ENCODE results near the gene IPO4.

The IPO4 gene

DNA sequence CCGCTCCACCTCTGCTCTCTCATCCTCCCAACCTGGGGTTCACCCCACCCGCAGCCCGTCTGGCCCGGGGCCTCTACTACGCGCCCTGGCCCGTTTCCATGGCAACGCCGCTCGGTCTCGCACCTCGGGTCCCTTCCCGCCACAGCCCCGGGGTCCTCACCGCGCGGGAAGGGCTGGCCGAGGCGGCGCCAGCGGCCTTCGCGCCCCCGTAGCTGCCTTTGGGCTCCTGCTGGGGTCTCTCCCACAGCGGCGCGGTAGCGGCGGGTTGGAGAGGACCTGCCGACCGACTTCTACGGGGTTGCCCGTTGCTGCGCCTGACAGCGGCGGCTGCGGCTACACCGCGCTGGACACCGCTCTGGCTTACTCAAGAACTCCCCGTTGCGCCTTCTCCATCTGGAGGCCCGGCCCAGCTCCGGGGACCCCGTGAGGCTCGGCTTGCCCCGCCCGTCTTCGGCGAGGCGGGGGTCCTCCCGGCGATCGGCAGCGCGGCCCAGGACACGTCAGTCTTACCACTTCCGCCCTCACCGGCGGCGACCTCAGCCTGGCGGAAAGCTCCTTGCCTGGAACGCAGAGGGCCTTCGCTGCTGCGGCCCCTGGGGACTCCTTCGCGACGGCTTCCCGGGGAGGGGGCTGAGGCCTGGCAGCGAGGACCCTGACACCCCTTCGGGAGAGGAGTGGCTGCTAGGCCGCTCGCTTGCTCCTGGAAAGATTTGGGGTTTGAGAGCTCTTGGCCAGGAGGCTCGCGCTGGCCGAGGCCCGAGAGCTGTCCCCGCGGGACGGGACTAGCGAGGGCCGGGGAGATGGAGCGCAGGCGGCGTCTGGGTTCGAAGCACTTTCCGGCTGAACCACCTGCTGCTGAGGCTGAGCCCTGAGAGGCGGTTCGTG lies 6.8 kb upstream of the IPO4 start, which contains the start of gene TM9SF1:
TSS of gene TM9SF1 (minus strand) at position 256 of the 885 bp plus-strand sequence. CDS start 422 bp downstream, outside the sequence.
- in situ Hi-C loops (cut with HindIII; ENCODE audit: low sequenced_read_pairs), result no loop called here

DNA sequence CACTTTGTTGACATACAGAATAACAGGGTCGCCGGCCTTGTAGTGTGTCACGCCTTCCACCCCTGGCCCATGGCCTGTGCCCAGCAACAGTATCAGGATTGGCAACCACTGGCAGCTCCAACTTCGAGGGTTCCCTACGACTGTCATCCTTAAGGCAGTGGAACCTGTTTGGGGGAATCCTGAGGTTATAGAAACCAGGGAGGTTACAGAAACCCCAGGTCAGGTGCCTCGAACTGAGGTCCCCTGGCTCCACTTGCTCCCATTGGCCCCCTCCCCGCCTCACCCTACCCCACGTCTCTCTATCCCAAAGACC lies 6.2 kb upstream of the IPO4 start:
- in situ Hi-C loops (cut with HindIII; ENCODE audit: low sequenced_read_pairs), result no loop called here

DNA sequence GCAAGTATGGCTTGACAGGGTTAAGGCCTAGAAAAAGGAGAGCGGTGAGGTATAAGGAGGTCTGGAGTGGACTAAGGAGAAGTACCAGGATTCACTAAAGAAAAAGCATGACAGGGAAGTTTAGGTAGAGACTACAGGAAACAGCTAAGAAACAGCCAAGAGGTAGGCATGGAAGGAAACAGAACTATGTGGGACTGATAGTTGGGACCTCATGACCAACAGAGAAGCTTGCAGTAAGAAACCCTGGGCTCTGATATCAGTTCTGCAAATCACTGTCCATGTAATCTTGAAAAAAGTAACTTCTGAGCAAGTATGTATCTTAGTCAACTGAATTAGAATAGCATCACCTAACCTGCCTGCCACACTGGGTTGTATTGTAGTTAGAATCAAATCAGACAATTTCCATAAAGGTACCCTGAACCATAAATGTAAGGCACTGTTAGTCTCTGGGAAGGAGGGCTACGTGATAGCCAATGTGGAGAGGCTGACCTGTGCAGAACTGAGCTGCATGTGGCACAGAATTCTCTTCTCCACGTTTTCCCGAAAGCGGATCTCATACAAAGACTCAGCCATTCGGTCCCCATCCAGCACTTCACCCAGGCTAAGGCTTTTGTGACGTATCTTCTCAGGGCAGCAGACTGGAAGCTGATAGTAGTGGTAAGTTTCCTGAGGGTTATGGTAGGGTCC lies 5.7 kb upstream of the IPO4 start:
- in situ Hi-C loops (cut with HindIII; ENCODE audit: low sequenced_read_pairs), result no loop called here

DNA sequence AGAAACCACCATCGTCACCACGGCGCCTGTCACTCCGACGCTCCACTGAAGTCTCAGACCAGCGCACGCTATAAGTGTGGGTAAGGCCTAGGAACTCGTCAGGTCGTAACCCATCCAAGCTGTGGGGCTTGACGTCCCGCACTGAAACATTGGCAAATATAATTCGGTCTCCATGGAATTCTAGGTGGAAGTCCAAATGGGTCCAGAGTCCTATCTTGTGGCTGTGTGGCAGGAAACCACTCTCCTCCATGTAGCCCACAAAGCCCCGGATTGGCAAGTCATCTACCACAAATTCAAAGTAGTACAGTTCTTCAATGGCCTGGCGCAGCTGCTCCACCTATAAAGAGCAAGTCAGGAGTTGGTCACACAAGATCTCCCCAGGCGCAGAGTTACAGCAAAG lies 4.3 kb upstream of the IPO4 start:
- in situ Hi-C loops (cut with HindIII; ENCODE audit: low sequenced_read_pairs), result no loop called here

DNA sequence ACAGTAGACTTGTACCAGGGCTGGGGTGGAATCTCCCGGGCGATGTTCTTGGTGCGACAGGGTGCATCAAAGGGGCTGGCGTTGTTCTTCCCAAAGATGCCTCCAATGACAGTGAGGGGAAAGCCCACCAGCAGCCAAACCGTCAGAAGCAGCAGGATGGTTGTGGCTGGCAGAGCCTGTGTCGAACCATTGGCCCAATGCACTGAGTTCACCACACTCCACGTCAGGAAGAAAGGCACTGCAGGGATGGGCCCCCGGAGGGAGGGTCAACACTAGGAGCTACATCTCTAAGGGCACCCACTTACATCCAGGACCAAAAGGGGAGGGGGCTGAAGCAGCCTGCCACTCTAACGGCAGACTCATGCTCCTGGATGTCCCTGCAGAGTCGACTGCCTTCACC lies 1.8 kb upstream of the IPO4 start:
- in situ Hi-C loops (cut with HindIII; ENCODE audit: low sequenced_read_pairs), result no loop called here

DNA sequence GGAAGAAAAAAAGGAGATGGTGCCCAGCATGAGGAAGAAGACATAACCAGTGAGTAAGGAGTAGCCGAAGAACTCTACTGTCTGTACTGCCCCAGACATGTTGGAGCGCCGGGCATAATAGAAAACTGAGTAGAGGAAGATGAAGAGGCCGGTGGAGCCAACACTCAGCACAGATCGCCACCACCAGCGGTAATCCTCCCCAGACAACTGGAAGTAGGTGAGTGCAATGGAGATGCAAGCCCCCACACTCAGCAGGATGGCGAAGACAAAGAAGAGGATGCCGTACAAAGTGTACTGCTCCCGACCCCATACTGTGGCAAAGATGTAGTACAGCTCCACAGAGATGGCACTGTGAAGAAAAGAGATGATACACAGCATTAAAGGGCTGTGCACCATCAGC lies 844 bp upstream of the IPO4 start:
- in situ Hi-C loops (cut with HindIII; ENCODE audit: low sequenced_read_pairs), result no loop called here

DNA sequence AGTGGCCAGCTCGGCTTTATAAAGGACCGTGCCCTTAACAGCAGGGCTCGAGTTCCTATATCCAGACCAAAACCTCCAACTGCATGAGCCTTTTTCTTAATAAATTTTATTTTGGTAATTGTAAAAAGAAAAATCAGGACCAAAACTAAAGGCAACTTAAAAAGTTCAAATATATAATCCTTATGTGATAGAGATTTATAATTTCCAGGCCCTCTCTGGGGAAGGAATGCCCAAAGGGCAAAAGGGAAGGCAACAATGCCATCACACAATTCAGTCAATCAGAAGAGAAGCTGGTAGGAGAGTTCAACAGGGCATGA lies 401 bp upstream of the IPO4 start:
- in situ Hi-C loops (cut with HindIII; ENCODE audit: low sequenced_read_pairs), result no loop called here

DNA sequence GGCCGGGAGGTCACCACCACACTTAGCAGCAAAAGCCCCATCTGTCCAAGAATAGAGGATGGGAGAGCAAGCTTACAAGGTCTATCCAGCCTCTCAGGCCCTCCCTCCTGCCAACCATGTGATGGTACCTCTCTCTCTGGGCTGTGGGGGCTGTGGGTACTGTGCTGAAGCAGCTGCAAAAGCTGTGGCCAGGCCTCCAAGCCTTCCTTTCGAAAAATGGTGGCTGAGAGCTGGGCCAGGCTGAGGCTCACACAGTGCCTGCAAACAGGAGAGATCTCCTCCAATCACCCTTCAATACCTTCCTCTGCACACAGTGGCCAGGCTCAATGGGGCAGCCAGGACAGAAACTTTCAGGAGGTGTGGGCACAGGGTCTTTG lies 1.1 kb downstream of the IPO4 start:
- in situ Hi-C loops (cut with HindIII; ENCODE audit: low sequenced_read_pairs), result no loop called here

DNA sequence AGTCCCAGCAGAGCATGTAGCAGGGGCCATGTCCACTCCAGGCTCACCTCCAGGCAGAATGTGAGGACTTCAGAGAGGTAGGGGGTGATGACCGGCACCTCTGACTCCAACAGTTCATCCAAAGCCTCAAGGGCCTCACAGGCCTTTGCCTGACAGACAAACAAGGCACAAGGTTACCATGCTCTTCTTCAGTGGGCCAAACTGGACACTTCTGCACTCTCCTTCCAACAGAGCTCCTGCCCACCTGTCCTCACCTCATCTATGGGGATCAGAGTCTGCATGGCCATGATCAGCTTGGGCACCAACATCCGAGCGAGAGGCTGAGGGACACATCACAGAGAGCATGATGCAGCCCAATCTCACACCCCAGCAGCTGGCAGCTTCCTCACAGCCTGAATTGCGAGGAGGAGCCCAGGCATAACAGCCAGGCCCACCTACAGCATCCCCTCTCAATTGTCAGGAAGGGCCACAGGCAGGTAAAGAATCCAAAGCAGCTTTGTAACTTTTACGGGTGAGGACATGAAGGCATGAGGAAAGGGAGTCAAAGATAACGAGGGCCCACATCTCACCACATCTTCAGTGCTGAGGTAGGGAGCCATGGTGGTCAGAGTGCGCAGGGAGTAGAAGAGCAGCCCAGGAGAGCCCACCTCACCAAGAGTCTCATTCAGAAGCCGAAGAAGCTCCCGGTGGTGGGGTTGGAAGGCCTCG lies 1.6 kb downstream of the IPO4 start:
- in situ Hi-C loops (cut with HindIII; ENCODE audit: low sequenced_read_pairs), result no loop called here

DNA sequence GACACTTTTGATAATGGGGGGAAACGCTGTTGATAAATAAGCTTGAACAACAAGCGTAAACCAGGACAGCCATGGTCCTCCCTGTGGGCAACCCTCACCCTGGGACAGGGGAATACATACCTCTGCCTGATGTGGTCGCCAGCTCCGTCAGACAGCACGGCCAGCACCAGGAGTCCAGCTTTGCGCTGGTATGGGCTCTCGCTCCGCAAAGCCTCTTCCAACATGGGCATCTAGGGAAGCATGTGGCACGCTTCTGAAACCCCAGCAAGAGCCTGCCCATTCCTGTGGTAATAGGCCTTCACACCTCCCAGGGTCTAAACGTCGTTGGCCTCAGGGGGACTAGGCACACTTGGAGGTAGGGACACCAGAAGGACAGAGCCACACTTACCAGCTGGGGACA lies 2.9 kb downstream of the IPO4 start:
- in situ Hi-C loops (cut with HindIII; ENCODE audit: low sequenced_read_pairs), result no loop called here

DNA sequence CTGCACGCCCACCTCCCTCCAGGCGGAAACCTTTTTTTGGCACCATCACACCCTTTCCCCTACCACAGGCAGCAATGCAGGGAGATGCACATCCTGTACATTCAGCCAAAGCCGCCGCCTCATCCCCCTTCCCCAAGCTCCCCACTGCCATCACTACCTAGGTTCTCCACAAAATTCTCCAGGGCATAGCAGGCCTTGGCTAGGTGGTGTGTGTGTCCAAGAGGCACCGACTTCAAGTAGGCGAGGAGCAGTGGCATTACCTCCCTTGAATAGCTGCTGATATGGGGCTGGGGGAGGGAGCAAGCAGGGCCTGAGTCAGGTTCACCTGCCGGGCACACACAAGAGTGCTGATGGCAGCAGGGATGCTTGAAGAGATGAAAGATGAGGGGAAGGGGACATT lies 3.6 kb downstream of the IPO4 start:
- in situ Hi-C loops (cut with HindIII; ENCODE audit: low sequenced_read_pairs), result no loop called here

DNA sequence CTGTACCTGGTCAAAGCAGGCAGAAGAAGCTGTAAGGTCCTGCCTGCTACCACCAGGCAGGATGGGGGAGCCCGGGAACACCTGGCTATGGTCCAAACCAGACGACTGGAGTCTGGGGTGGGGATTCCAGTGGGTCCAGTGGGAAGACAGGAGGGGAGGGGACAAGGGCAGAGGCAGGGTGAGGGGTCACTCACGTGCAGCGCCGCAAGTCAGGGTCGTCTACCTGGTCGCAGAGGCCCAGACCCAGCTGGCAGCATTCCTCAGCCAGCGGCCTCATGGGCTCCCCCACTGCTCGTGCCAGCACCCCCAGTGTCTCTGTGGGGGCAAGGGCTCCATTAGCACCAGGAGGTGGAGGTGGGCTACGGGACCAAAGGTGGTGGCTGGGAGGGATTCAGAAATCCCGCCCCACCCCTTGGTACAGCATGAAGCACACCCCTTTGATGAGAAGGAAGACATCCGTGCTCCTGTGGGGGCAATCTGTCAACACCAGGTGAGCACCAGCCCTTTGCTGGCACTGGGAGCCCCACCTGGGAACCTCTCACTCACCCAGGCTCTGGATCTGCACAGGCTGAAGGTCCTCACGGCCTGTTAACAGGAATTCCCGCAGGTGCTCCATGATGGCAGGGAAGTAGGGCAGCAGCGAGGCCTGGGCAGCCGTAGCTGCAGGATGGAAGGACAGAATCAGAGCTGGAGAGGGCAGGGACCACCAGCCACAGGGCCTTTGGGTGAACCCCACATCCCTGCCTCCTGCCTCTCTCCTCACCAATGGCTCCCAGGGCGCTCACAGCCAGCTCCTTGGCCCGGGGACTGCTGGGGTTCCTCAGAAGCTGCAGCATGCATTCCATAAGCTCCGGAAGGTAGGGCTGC lies 4.3 kb downstream of the IPO4 start:
- in situ Hi-C loops (cut with HindIII; ENCODE audit: low sequenced_read_pairs), result no loop called here

DNA sequence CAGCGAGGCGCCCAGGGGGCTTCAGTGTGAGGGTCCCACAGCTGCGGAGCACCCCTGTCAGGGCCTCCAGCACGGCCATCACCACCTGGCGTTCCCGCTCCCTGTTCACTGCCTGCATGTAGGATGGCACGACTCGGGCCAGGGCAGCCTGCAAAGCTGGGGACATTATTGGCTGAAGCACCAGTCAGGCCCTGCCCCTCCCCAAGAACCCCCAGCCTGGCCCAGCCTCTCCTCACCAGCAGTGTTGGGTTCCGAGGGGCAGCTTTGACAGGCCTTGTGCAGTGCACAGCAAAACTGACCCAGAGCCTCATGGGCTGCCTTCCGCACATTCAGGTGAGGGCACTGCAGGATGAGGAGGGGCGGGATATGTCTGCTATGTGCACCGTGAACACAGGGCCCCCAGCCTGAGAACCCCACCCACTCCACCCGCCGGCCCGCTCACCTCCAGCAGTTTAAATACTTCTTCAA lies 5.6 kb downstream of the IPO4 start:
- in situ Hi-C loops (cut with HindIII; ENCODE audit: low sequenced_read_pairs), result no loop called here

DNA sequence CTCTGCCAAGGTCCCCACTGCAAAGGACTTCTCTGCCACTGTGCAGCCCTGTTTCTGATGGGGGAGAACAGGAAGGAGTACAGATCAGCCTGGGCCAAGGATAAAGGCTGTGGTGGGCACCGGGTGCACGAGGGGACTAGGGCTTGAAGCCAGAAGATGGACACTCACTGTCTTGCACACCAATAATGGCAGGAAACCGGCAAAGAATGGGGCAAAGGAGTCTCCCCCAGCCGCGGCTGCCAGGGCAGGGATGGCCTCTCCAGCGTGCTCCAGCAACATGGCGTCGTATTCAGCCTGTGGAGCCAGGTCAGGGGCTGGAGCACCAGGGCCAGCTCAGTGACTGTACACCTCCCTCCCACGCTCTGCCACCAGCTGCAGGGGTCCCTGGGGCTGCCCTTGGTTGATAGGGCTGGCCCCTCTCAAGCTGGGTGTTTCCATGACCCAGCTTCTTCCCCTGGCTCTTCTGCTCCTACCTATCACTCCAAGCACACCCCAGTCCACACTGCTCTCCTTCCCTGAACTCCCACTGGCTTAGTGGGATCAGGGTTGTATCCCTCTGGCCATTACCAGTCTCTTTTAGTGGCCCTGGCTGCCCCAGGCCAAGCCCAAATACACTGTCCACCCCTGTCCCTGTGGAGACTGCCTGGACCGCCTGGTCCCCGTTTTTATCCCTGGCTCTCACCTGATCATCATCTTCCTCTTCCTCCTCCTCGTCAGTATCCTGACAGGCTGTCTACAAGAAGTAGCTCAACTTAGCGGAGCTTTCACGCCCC lies 6.3 kb downstream of the IPO4 start:
- in situ Hi-C loops (cut with HindIII; ENCODE audit: low sequenced_read_pairs), result no loop called here

DNA sequence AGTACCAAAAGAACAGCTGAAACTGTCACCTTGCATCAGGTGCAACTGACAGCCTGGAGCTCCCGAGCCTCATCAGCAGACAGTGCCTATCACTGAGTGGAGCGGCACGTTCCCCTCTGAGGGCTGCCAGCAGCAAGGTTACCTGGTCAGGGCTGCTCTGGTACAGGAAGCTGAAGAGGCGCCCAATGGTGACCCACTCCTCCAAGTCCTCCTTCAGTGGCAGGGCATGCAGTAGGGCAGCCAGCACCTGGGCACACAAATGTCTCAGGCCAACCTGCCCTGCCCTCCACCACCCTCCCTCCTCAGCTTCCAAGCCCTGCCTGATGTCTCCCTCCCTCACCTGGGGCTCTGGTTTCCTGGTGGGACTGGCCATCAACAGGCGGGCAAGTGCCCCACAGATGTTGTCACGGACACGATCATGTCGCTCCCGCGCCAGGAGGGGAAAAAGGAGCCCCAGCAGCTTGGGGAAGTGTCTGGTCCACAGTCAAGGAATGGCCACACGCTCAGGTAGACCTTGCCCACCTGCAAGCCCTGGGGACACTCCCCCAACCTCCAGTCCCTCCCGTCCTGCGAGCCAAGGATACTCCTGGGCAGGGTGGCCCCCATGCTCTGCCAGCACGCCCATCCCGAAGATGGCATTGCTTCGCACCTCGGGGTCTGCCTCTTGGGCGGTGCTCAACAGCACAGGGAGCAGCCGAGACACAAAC lies 7.1 kb downstream of the IPO4 start:
- in situ Hi-C loops (cut with HindIII; ENCODE audit: low sequenced_read_pairs), result no loop called here

DNA sequence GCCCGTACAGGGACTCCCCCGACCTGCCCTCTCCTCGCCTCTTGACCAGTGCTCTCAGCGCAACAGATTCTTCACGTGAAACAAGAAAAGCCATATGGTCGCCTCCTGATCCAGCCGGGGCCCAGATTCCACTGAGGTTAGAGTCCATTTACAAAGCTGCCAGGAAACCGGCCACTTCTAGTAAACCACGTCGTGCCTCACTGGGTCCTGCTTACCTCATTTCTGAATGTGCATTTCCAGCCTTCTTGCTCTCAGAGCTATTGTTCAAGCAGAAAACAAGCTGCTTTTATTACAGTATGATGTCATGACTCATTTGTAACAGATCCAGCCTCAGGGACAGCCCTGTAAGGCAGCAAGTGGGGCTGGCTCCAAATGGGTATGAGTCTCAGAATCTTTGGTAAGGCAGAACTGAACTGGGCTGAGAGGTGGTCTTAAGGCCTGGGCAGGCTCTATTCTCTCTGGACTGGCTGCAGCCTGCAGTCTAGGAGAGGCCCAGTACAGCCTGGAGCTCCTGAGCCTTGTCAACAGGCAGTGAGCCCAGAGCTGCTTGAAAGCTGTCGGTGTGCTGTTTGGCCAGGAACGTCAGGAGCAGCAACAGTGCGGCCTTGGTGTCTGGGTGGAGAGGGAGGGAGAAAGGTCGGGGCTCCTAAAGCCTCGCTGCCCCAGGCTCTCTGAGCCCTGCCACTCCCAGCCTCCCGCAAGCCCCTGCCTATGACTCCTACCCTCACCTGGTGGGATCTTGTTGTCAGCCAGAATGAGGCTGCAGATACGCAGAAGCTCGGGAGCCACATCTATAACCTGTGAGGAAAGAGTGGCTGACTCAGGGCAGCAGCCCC lies 8.4 kb downstream of the IPO4 start:
- in situ Hi-C loops (cut with HindIII; ENCODE audit: low sequenced_read_pairs), result no loop called here

DNA sequence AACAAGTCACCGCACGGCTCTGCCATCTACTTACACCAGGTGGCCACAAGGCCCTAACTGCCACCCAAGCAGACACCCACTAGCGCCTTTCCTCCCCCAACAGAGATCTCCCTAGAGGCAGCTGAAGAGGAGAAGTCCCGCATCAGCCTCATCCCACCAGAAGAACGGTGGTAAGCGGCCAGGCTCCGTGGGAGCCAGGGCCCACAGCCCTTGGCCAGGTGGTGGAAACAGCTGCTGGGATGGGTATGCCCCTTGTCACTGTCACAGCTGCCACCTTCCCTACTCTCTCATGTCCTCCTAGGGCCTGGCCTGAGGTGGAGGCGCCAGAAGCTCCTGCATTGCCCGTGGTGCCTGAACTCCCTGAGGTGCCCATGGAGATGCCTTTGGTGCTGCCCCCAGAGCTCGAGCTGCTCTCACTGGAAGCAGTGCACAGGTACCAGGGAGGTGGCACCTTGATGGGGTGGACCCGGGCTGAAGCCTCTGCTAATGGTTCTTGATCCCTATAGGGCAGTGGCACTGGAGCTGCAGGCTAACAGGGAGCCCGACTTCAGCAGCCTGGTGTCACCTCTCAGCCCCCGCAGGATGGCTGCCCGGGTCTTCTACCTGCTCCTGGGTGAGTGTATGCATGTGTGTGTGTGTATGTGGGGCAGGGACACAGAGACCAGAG lies 9.2 kb downstream of the IPO4 start:
- in situ Hi-C loops (cut with HindIII; ENCODE audit: low sequenced_read_pairs), result no loop called here
